Endometrium (tissue), 2 donors: ENCODE measurements around the gene GPSM1.
"Not testable (repeated sequence)": the region's sequence is repeated elsewhere in the genome, so short reads cannot be mapped to it uniquely, and the experiment has no call there.

Experiments used
- FAIRE-seq: peaks from 2 replicates; lab custom pipeline; 2012; peaks lifted over from hg19 to GRCh38; lab: Jason Lieb, UNC
- donor health status: control.
- donor health status: control.

The GPSM1 gene

GRCh38 chr9:136397643-136398042 lies 70.3 kb downstream of the GPSM1 start:
- no peak for FAIRE-seq

- FAIRE-seq: no peak
Observed at GRCh38 chr9:136398286-136398685, 70.9 kb downstream of the GPSM1 start.

GRCh38 chr9:136399176-136400037 lies 72.1 kb downstream of the GPSM1 start:
- no peak for FAIRE-seq

GRCh38 chr9:136400038-136400834 lies 72.9 kb downstream of the GPSM1 start, which contains the start of gene SNAPC4:
TSS of gene SNAPC4 (minus strand) at chr9:136400170. CDS start at chr9:136398428, 1,742 bp downstream.
- FAIRE-seq: no peak

- FAIRE-seq: no peak
Observed at GRCh38 chr9:136401173-136401922, 74.0 kb downstream of the GPSM1 start.

GRCh38 chr9:136402067-136402466 lies 74.7 kb downstream of the GPSM1 start:
- no peak for FAIRE-seq

- no peak for FAIRE-seq
Observed at GRCh38 chr9:136403538-136403914, 76.2 kb downstream of the GPSM1 start.

GRCh38 chr9:136403915-136404800 lies 76.8 kb downstream of the GPSM1 start:
- FAIRE-seq: no peak

- FAIRE-seq: no peak
Observed at GRCh38 chr9:136404801-136405136, 77.4 kb downstream of the GPSM1 start.

GRCh38 chr9:136405481-136405880 lies 78.1 kb downstream of the GPSM1 start:
- FAIRE-seq: no peak

GRCh38 chr9:136405904-136406303 lies 78.6 kb downstream of the GPSM1 start:
- FAIRE-seq: not testable (repeated sequence)

GRCh38 chr9:136407061-136407460 lies 79.7 kb downstream of the GPSM1 start:
- FAIRE-seq: not testable (repeated sequence)

GRCh38 chr9:136407911-136408310 lies 80.6 kb downstream of the GPSM1 start:
- FAIRE-seq: no peak
